BJ (cell line): ENCODE measurements around the gene HS2ST1. TPM values are rescaled to one million over a fixed set of nuclear protein-coding genes. Genes with fewer than 3 reads are reported as not detected.
"Not testable (repeated sequence)": the region's sequence is repeated elsewhere in the genome, so short reads cannot be mapped to it uniquely, and the experiment has no call there.

Experiments used
- CTCF ChIA-PET: fragments of 350-600 bp; formaldehyde crosslinking; extraction: SDS; loops from one replicate; lab custom pipeline; 2021; ENCODE audit warnings: antibody characterized with exemption, inconsistent platforms; lab: Yijun Ruan, JAX
- POLR2A ChIA-PET: fragments of 300-600 bp; sonication (Branson Sonifier 250); formaldehyde crosslinking; extraction: SDS; loops from one replicate; lab custom pipeline; 2021; ENCODE audit warnings: antibody characterized with exemption; lab: Charles Lee
- DNase-seq: peaks from one replicate; pipeline ENCODE4 v3.0.0-alpha.2; 2011; ENCODE audit warnings: low read depth
- H3K27me3 ChIP-seq: 2 replicates; pipeline ENCODE4 v1.6.0; 2011; ENCODE audit warnings: low read length; ENCODE audit not compliant: control insufficient read depth, insufficient read depth
- H3K36me3 ChIP-seq: 2 replicates; pipeline ENCODE4 v1.5.1; 2011; ENCODE audit warnings: low read length; ENCODE audit not compliant: control insufficient read depth, insufficient read depth
- H3K4me3 ChIP-seq: 2 replicates; pipeline ENCODE4 v1.5.1; 2011; ENCODE audit warnings: low read depth, mild to moderate bottlenecking, control low read depth, low read length
- CTCF ChIP-seq: IDR thresholded peaks from 2 replicates; pipeline ENCODE4 v1.5.1; 2011; ENCODE audit warnings: low read depth, mild to moderate bottlenecking, control low read depth, inconsistent platforms, low read length, moderate library complexity; ENCODE audit not compliant: insufficient read depth
- polyA plus RNA-seq: library from polyadenylated mRNA; depleted of rRNA; stranded (reverse); fragments of >200 nt; gene quantifications from 2 replicates; pipeline ENCODE4 v1.2.3, GENCODE V29; 2011

HS2ST1 gene
- polyA plus RNA-seq, 1 experiment, result 5.3 TPM

- Histone ChIP-seq H3K36me3 (no peaks in the 10 kb centered on the region), H3K27me3 (no peaks in the 10 kb centered on the region), H3K4me3 (no peak overlapping the region)
- TF ChIP-seq CTCF, result no peak
- no peak for DNase-seq
- ChIA-PET CTCF (interaction anchor here (2.6 kb wide), 1 partner anchor 123 kb away, joined by 6 read pairs; no protein-coding TSS in a partner anchor), POLR2A (no interaction called here)
These were observed 41.2 kb downstream of the HS2ST1 start for GRCh38 chr1:86955678-86956077.

GRCh38 chr1:86956221-86956620, 41.8 kb downstream of the HS2ST1 start:
- CTCF ChIA-PET, result no interaction called here
- DNase-seq, result no peak
- no peaks in the 10 kb centered on the region for H3K27me3 ChIP-seq
- H3K4me3 ChIP-seq, result no peak overlapping the region
- POLR2A ChIA-PET, result no interaction called here
- TF ChIP-seq CTCF, result no peak
- H3K36me3 ChIP-seq, result no peaks in the 10 kb centered on the region

DNA sequence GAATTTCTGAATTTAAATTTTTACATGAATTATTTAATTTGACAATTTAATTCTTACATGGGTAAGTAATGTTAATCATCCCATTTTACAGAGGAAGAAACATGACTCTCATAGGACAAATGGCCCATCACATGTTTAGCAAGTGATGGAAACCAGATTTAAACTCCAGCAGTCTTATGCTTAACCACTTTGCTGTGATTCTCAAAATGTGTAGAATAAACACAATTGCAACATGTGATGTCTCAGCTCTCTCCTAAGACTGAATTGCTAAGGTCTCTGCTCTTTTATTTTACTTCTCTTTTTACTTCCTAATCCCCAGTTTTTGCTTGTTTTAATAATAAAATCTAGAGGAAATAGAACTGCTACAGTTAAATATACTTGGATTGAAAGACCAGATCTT, 42.8 kb downstream of the HS2ST1 start:
- Histone ChIP-seq H3K27me3 (no peaks in the 10 kb centered on the region), H3K36me3 (no peaks in the 10 kb centered on the region), H3K4me3 (no peak overlapping the region)
- ChIA-PET CTCF (interaction anchor here (0.9 to 1.4 kb wide), 3 partner anchors 9 to 252 kb away, joined by 3 read pairs; partner anchors contain the start of gene SH3GLB1), POLR2A (no interaction called here)
- DNase-seq, result no peak
- TF ChIP-seq CTCF, result no peak

- POLR2A ChIA-PET, result no interaction called here
- H3K4me3 ChIP-seq, result no peak overlapping the region
- CTCF ChIA-PET, result interaction anchor here (1.1 kb wide), 1 partner anchor 14 kb away, joined by 3 read pairs; no protein-coding TSS in a partner anchor
- no peak for DNase-seq
- H3K27me3 ChIP-seq, result no peaks in the 10 kb centered on the region
- H3K36me3 ChIP-seq, result no peaks in the 10 kb centered on the region
- TF ChIP-seq CTCF, result no peak
These were observed 46.1 kb downstream of the HS2ST1 start for GRCh38 chr1:86960548-86960947.

- CTCF ChIA-PET, result interaction anchor here (0.6 to 3.3 kb wide), 9 partner anchors 12 to 260 kb away, joined by 3 to 32 read pairs (median 3); partner anchors contain the start of gene SH3GLB1
- DNase-seq, H3K36me3 ChIP-seq, POLR2A ChIA-PET, H3K27me3 ChIP-seq, H3K4me3 ChIP-seq: not testable (repeated sequence)
These were observed 49.4 kb downstream of the HS2ST1 start for GRCh38 chr1:86963841-86964240.
